HCT116 (cell line): ENCODE results near the gene LRRC74A.

Experiments used
- CBX3 ChIP-seq: IDR thresholded peaks from 2 replicates; pipeline ENCODE4 v1.6.1; 2012; ENCODE audit warnings: low read depth
- POLR2A ChIP-seq: IDR thresholded peaks from 2 replicates; pipeline ENCODE4 v1.7.0; 2011; ENCODE audit warnings: borderline replicate concordance; ENCODE audit not compliant: insufficient read depth, insufficient read length; ENCODE audit errors: extremely low read depth
- POLR2AphosphoS5 ChIP-seq: IDR thresholded peaks from 2 replicates; pipeline ENCODE4 v1.6.1; 2011; ENCODE audit warnings: mild to moderate bottlenecking, low read depth, low read length, moderate library complexity
- RAD21 ChIP-seq: IDR thresholded peaks from 2 replicates; pipeline ENCODE4 v1.6.1; 2012; ENCODE audit warnings: low read depth, mild to moderate bottlenecking
- SIN3A ChIP-seq: IDR thresholded peaks from 2 replicates; pipeline ENCODE4 v1.6.1; 2012; ENCODE audit warnings: low read depth
- ZFX ChIP-seq: fragments of 450-650 bp; IDR thresholded peaks from 2 replicates; pipeline ENCODE4 v1.6.1; 2017

DNA sequence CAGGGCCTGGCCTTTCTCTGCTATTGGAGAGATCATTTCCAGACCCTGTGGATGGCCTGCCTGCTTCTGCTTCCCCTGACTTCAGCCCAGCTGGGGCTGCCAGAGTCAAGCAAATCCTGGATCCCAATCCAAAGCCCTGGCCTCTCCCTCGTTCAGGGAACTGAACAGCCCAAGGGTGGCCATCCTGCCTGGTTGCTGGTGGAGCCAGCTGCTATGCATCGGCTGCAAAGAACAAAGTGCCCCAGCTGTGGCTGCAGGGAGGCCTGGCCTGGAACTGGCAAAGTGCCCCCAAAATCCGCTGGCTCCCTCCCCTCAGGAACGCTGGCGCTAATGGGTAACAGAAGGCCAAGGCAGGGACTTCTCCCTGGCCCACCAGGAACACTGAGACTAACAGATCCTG, 56.4 kb downstream of the LRRC74A start:
- TF ChIP-seq RAD21: no peak
- no peak for TF ChIP-seq ZFX
- no peak for TF ChIP-seq POLR2AphosphoS5
- TF ChIP-seq SIN3A: no peak
- TF ChIP-seq POLR2A: no peak
- TF ChIP-seq CBX3: no peak
